ENCODE data around the gene DNAH5.
"Not testable (repeated sequence)": the region's sequence is repeated elsewhere in the genome, so short reads cannot be mapped to it uniquely, and the experiment has no call there.

The DNAH5 gene

DNA sequence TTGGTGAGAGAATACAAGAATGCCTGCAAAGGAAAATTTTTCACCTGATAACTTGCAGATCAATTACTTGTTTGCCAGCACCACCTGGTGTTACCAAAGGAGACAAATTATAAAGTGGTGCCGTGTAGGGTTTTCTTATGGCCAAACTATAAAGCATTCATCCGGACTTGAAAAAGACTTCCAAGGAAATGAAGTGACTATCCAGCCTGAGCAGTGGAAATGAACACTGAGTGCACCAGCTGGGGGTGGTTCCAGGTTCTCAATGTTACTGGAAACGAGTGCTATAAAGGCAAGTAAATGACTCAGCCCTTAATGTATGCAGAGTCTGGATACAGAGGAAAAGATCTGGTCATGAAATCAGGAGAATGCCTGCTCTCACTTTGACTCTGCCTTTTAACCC lies 113.1 kb downstream of the DNAH5 start:
- DNase-seq = no peak

DNA sequence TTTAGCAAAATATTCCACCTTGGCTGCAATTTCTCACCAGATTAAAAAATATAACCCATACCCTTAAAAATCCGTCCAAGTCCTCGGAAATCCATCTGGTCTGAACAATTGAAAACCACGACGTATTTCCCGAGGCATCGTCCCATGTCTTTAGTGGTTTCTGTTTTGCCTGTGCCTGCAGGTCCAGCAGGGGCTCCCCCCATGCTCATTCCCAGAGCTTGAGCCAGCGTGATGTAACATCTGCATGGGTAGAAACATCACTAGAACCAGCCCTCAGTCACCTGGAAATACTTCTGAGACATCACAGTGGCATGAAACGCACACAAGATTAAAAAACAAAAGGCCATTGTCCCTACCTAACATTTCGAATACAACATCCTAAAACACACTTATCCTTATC lies 114.0 kb downstream of the DNAH5 start:
- no peak for DNase-seq

DNA sequence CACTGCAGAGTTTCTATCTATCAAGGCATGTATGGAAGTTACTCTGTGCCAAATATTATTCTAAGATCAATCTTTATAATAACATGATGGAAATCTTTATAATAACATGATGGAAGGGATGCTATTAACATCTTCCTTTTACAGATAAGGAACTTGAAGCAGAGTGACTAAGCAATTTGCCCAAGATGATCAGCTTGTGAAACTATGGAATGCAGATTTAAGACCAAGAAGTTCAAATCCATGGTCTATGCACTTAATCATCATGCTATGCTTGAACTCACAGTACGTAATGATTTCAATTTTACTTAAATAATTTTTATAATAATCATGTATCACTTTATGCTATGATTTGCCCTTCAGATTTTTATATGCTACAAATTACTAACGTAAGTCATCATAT lies 123.1 kb downstream of the DNAH5 start:
- no peak for DNase-seq

DNA sequence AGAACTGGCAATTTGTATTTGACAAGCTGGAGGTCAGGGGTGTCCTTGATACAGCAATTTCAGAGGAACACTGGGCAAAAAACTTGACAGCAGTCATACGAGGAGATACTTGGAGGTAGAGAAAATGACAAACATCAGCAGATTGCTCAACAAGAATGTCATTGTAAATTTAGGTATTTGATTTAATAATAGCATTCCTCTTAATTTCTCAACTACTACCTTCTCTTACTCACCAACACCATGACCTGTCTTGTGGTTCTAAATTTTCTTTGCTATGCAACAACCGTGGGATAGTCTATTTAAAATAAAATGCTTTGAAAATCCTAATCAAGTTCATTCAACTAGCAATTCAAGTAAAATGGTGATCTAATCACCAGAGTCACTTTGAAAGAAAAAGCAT lies 128.4 kb downstream of the DNAH5 start:
- DNase-seq = no peak

DNA sequence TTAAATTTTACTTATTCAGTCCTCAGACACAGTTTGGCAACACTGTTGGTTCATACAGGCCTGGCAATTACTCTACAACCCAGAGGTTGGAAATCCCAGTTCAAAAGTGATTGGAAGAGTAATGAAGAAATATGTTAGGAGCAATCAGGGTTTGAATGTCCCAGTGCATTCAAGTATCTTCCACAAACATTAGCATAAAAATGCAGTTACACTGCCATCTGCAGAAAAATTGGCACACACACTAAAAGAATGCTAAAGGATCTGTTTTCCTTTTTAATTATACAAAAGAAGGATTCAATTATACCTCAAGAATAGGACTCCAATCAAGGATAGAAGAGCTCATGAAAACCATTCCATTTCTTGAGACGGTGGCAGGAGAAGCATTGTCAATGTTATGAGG lies 130.2 kb downstream of the DNAH5 start:
- no peak for DNase-seq

DNA sequence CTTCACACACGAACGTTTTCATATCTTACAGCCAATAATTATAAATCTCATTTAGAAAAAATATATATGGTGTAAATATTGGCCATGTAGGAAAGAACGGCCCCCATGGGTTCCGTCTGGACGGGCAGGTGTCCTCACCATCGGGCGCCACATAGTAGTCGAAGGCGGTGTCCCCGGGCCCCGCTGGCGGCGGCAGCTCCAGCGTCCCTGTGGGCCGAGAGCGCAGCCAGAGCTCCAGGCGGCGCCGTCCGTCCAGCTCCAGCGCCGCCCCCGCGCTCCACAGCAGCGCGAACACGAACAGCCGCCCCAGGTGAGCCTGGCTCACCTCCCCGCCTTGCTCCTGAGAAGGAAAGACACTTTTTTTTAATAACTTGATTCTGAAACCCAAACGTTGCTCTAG lies 134.6 kb downstream of the DNAH5 start:
- DNase-seq = no peak

DNA sequence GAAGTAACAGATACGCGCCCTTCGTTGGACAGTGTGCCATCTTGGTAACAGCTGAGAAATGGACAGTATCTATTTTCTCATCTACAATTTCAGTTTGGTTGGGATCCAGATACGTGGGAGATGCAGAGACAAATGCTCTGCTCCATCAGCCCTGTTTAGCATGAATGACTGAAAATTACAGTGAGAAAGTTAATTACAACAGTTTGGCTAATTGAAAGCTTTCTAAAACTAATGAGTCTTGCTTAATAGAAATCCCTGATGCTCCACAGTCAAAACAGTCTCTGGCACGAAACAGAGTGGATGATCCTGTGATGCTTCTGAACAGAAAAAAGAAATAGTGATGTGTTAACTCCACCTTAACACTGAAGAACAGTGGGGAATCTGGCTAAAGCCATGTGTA lies 140.2 kb downstream of the DNAH5 start:
- no peak for DNase-seq

DNA sequence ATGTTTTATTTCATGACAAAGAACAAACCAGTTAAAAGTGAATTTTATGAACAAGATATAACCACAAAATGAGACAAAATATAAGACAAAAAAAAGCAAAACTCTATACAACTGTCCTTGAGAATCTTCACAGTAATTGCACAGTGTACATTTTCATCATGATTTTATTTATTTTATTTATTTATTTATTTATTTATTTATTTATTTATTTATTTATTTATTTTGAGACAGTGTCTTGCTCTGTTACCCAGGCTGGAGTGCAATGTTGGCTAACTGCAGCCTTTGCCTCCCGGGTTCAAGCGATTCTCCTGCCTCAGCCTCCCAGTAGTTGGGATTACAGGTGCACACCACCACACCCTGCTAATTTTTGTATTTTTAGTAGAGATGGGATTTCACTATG lies 145.9 kb downstream of the DNAH5 start:
- not testable (repeated sequence) for DNase-seq

DNA sequence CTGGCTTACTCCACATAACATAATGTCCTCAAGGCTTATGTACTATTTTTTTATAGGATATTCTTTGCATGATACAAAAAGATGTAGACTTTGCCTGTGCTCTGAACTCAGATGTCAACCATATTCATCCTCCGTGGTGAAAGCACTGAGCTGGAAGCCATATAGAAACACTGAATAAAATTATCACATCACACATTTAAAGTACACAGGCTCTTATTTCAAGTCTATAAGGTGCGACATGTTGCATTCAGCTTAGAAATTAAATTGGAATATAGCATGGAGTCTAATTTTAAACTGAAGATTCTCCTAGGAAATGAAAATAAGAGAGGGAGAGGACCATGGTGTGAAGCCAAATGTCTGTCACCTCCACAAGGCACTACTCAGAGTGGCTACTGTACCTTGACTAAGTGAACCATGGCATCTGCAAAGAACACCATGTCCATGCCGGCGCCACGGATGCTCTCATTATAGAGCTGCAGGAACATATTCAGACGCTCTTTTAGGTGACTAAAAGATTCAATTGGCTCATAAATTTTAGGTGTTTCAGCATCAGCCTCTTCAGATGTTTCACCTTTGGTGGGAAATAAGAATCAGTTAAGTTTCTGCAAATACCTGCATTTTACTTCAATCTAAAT lies 158.6 kb downstream of the DNAH5 start:
- no peak for DNase-seq

DNA sequence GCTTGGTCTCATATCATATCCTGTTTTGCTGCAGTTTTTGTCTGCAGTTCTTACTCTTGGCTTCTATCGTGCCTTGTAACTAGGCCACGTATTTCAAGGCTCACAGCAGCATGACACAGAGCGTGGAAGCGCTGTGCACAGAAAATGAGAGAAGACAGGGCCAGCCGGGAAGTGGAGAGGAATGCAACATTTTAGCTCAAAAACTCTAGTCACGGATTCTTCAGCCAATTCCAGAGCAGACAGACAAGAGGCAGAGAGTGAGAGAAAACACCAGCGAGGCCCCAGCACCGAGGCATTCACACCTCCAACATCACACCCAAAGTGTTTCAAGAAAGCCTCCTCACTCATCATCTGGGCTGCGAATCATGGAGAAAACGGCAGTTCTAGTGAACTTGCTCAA lies 160.8 kb downstream of the DNAH5 start:
- no peak for DNase-seq

DNA sequence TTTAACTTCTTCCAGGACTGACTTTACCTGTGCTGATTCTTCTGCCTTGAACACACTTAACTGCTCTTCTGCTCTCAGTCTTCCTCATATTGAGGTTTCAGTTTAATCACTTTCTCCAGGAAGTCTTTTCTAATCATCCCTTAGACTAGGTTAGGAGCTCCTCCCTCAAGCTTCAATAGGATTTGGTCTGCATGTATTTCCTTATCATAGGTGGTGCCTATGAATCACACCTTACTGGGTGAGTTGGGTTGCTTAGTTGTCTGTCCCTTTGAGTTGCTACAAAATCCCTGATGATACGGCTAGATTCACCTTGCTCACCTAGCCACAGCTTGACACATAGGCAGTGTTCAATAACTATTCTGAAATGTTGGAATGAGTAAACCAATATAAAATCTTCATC lies 164.4 kb downstream of the DNAH5 start:
- no peak for DNase-seq

DNA sequence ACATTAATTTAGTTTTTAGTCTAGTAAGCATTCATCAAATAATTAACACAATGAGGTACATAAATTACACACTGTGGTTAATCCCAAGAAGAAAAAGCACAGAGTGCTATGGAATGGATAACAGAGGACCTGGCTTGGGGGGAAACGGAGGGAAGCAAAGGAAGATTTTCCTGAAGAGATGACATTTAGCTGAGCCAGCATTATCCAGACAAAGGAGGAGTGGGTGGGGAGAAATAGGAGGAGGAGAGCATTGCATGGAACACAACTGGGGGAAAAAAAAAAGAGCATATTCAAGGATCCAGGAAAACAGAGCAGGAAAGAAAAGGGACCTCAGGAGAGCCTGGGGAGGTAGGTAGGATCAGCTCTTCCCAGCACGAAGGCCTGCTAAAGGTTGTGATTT lies 170.8 kb downstream of the DNAH5 start:
- DNase-seq = no peak

DNA sequence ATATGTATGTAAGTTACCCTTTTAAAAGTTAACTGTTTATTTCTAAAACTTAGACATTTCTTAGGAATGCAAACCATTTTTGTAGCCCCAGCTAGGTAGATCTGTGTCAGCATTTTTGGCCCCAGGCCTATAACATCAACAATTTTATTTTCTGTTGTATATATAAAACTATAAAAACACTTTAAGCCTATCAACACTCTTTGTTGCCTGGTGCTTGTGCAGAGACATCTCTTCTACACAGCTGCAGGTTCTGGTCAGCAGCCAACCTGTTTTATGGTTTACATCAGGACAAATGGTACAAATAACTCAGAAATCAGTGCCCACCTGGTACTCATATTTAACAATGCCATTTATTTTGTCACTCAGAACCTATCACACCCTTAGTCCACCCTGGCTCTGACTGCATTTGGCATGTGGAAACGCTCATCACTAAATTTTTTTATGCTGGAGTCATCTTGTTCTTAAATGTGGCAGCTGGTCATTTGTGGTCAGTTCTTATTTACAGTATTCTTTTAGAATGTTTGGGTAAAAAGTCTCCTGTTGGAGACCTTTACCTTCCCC lies 173.4 kb downstream of the DNAH5 start:
- DNase-seq = no peak

DNA sequence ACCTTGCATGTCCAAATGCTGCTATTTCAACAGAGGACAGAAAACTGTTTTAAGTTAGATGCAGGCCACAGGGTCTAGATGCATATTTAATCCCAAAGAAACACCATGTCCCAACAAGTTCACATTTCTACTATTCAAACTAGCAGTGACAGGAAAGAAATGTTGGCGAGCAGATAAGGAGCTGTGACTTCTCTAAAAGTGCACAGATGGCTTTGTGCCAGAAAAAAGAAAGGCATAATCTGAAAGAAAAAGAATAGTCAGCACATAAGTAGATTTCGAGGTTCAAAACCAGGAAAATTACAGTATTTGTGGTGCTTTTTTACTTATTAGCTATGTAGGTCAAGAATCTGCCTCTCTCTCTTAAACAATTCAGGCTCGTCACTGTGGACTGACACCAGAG lies 178.3 kb downstream of the DNAH5 start:
- DNase-seq = no peak

DNA sequence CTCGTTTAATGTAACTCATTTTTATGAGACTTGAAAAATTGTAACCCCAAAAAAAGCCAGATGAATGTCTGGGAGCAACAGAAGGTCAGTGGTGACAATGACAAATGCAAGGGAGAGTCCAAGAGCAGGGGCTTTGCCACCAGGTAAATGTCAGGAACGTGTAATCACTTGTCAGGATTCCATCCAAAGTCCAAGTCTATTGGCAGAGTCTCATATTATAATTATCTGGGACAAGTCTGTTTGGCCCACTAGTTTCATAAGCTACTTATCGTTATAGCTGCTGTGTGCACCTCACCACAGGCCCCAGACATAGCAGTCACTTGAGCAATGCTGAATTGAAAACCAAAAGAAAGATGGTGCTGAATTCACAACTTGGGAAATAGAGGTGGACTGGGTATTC lies 180.8 kb downstream of the DNAH5 start:
- DNase-seq = no peak

DNA sequence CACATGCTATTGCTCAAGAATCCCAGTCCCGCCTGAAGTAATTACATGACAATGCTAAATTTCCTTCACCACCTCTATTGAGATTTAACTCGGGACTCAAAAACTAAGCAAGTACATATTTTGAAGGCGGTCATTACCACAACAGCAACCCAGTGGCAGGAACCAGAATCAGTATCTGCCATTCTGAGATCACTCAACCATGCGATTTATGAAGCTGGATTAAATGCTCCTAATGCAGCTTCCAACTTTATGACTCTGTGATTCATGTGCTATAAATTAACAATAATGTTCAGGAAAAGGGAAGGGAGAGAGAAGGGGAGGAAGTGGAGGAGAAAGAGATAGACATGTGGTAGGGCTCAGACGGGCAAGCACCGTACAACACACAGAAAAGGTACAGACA lies 194.7 kb downstream of the DNAH5 start:
- no peak for DNase-seq

DNA sequence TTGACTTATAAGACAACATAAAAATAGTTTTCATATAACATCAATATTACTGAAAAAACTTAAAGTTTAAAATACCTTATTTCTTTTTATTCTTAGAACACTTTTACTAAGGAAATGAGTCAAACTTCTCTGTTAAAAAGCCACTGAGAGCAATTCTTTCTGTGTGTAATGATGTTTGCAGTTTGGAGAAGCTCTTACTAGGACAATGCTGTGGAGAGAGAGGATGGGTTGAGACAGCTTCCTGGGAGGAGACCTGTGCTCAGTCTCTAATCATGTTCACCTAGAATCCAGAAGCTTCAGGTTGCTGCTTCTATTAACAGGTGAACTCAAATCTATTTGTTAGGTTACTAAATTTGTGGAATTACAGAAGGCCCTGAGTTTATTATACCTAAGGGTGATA lies 198.5 kb downstream of the DNAH5 start:
- DNase-seq = no peak

DNA sequence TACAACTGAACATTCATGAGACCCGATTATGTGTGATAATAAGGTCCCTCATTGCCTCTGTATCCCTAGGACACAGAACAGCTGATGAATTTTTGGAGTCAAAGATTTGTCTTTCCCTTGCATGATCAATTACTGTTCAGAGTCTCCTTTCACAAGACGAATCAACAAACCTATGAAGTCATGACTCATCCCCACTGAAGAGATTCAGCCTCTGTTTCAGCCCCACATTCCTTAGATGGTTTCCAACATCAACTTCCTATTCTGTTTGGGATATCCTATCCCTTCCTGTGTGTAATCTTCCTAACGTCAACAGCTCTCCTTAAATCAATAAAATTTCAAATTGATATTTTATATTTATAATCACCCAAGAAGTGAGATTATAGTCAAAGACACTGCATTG lies 199.0 kb downstream of the DNAH5 start:
- DNase-seq = no peak

DNA sequence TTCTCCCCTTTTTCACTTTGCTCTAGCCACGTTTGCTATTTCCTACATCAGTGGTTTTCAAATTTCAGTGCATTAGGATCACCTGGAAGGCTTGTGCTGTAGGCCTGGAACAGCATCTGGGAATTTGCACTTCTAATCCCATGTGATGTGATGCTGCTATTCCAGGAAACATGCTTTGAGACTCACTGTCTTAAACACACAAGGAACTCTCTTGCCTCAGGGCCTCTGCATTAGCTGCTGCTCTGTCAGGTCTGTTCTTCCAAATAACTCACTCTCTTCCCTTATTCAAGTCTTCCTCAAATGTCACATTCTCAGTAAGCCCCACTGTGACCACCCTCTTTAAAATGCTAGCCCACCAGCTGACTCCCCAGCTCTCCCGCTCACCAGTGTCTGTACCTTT lies 204.0 kb downstream of the DNAH5 start:
- DNase-seq = no peak

DNA sequence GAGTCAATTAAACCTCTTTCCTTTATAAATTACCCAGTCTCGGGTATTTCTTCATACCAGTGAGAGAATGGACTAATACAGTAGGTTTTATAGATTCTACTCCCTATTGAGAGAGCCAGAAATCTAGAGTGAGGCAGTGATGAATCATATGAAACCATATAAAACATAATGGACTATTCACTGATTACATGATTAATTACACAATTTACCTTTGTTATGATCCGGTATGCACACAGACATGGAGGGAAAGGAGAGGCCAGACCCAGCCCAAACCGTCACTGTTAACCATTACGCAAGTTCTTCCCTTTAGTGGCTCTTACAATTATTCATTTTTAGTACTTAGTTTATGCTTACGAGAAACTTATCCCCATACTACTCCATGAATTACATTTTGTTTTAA lies 205.0 kb downstream of the DNAH5 start:
- DNase-seq = no peak

DNA sequence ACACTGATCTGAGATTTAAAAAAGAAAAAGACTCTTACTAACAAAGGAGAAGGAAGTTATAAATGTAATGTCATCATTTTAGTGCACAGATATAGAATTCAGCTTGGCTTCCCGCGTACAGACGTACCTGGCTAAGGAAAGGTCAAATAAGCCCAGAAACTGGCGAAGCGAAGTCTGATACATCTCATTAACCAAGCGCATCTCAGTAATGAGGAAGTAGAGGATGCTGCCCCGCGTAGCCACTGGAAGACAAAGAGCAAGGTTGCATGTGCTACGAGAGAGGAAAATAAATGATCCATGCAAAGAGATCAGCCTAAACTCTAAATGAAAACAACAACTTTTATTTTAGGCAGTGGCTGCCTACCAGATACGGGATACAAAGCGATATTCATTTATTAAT lies 208.8 kb downstream of the DNAH5 start:
- DNase-seq = no peak

DNA sequence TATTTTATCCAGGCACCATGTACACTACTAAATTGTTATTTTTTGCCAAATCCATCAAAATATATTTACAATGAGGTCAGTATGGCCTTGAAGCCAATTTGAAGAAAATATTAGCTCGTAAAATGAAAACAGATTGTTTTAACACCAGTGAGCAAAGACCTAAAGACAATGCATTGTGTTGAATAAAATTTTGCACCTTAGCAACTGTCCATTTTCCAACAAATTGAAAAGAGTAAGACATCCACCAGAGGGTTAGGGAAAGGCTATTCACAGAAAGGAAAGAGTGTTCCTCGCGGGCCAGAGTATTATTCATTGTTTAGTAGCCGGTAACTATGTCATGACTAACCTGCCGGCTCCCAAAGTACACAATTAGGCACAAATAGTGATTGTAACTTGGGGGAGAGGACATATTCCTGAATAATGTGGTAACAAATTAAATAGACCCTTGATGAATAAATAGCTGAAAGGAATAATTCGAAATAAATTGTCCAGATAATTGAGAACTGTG lies 213.3 kb downstream of the DNAH5 start:
- no peak for DNase-seq

DNA sequence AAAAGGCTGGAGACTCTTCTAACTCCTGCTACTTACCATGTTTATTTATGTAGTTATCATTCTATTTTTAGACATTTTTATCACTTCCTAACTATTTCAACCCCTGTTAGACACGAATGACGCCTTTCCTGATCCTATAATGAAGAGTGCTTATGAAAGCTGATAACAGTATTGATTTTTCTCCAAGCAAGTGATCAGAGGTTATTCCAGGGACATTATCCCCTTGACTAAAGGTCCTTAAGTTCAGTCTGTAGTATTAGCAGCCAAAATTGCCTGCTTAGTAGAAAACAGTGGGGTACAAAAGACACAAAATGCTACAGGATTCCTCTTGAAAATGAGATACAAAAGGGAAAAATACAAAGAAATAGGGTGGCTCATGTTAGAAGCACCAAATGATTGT lies 235.6 kb downstream of the DNAH5 start:
- no peak for DNase-seq

DNA sequence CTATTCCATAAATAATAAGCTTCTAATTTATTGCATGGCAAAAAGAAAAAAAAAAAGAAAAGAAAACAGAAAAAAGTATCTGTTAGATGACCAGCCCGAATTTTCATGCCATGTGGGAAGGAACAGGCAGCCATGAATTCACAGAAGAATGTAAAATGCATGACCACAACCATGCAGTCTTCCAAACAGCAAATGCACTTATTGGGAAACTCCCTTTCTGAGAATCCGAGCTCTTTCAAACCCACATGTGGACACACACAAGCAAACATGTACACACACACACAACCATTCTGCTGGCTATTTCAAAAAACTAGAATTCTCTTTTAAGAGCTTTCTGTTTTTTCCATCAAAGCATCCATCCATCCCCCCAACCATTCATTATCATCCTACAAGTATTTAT lies 236.1 kb downstream of the DNAH5 start:
- DNase-seq = no peak

DNA sequence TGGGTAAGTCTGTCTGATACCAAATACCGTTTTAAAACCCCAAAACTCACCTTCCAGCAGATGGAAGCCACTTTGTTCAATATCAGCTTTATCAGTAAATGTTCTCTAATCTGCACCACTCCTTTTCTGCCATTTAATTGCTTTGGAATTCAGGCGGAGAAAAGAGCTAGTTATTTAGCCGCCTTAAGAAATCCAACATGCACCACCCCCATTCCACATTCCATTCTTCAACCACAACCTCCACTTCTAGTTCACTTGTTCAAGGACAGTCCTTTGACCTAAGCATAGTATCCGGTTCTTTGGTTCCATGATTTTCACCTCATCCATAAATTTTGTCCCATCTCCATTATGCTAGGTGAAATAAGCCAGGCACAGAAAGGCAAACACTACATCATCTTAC lies 240.1 kb downstream of the DNAH5 start:
- DNase-seq = no peak
